HG03469 (cell line): ENCODE measurements around the gene SPECC1L.

Source experiments
- ATAC-seq: cut with Tn5 transposase; IDR thresholded peaks from one replicate; pipeline ENCODE4 v1.9.1; 2021; ENCODE audit warnings: mild to moderate bottlenecking, moderate library complexity, moderate number of reproducible peaks; ENCODE audit not compliant: unreplicated experiment

SPECC1L gene

DNA sequence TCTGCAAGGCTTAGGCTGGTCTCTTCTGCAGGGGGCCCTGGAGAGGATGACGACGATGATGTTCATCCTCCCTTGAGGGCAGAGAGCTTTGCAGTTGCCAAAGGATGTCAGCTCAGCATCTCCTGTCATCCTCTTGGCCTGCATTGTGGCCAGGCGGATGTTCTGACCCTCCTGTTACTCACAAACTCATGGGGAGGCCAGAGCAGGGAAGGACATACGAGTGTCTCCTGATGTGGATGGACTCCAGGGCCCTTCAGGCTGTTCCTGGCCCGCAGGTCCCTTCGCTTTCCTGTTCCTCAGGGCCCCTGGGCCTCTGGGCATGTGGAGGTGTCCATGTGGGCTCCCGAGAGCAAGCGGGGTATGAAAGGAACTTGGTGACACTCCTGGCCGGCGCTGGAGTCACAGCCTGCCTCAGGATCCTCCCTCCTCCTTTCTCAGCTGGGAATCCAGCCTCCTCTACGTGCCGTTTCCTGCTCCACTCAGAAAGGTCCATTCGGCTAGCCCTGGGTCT lies 165.3 kb downstream of the SPECC1L start:
- ATAC-seq, result no peak

DNA sequence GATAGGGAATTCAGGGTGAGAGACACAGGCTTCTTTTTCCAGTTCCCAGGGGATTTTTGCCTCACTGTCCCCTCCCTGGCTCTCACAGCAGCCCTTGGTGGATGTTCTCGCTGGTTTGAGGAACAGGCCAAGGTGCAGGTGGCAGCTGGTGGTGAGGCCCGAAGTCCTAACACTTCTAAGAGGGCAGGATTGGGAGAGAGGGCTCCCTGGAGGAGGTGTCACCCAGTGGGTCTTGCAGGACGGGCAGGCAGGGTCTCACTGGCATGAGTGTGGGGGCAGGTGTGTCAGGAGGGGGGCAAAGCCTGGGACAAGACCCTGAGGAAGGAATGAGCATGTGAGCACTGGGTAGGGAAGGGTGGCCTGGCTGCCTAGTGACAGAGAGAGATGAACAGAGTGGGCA lies 165.9 kb downstream of the SPECC1L start:
- ATAC-seq, result no peak

DNA sequence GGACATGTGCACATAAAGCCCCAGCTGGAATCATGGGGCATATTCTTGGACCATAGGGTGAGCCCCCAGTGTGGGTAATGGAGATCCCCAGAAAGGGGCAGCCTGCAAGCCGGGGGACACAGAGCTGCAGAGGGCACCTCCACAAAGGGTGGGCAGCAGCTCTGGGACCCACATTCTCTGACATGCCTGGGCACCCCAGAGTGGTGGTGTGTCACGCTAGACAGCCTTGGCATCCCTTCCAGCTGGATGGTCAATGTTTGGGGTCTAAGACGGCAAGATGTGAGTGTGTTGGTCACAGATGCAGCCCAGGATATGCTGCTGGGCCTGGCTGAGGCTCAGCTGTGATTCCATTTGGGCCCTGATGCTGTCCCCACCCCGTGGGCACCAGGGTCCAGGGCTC lies 166.5 kb downstream of the SPECC1L start:
- no peak for ATAC-seq

DNA sequence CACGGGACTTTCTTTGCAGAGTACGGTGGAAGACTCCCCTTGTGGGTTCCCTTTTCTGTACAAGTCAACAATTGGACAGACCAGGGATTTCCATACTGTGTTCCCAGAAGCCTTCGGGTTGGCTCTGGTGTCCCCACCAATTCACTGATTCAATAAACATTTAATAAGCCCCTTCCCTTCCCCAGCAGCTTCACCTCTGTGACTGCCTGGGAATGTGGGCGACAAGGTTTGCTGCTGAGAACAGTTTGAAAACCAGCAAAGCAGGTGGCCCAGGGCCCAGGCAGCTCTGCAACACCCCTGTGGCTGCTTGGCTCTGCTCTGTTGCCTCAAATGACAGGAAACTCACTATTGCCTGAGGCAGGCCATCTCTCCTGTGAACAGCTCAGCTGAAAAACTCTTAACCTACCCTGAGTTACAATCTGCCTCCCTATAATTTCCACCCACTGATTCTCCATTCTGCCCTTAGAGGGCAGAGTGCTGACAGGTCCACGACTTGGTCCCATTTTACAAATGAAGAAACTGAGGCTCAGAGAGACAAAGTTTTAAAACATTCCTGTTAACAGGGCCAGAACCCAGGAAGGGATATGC lies 167.2 kb downstream of the SPECC1L start:
- no peak for ATAC-seq

DNA sequence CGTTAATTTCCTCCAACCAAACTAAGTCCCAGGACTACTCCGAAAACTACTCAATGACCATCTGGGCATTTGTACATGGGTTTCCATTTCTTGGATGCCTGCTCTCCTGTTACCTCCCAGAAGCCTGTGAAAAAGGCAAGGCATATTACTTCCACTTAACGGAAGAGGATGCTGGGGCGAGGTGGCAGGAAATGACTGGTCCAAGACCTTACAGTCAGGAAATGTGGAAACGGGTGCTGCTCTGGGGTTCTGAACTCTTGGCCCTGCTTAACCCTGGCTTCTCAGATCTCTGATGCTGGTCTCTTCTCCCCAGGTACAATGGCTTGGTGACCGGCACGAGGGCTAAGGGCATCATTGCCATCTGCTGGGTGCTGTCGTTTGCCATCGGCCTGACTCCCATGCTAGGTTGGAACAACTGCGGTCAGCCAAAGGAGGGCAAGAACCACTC lies 169.7 kb downstream of the SPECC1L start:
- ATAC-seq, result no peak

DNA sequence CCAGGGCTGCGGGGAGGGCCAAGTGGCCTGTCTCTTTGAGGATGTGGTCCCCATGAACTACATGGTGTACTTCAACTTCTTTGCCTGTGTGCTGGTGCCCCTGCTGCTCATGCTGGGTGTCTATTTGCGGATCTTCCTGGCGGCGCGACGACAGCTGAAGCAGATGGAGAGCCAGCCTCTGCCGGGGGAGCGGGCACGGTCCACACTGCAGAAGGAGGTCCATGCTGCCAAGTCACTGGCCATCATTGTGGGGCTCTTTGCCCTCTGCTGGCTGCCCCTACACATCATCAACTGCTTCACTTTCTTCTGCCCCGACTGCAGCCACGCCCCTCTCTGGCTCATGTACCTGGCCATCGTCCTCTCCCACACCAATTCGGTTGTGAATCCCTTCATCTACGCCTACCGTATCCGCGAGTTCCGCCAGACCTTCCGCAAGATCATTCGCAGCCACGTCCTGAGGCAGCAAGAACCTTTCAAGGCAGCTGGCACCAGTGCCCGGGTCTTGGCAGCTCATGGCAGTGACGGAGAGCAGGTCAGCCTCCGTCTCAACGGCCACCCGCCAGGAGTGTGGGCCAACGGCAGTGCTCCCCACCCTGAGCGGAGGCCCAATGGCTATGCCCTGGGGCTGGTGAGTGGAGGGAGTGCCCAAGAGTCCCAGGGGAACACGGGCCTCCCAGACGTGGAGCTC lies 170.2 kb downstream of the SPECC1L start:
- ATAC-seq, result no peak

DNA sequence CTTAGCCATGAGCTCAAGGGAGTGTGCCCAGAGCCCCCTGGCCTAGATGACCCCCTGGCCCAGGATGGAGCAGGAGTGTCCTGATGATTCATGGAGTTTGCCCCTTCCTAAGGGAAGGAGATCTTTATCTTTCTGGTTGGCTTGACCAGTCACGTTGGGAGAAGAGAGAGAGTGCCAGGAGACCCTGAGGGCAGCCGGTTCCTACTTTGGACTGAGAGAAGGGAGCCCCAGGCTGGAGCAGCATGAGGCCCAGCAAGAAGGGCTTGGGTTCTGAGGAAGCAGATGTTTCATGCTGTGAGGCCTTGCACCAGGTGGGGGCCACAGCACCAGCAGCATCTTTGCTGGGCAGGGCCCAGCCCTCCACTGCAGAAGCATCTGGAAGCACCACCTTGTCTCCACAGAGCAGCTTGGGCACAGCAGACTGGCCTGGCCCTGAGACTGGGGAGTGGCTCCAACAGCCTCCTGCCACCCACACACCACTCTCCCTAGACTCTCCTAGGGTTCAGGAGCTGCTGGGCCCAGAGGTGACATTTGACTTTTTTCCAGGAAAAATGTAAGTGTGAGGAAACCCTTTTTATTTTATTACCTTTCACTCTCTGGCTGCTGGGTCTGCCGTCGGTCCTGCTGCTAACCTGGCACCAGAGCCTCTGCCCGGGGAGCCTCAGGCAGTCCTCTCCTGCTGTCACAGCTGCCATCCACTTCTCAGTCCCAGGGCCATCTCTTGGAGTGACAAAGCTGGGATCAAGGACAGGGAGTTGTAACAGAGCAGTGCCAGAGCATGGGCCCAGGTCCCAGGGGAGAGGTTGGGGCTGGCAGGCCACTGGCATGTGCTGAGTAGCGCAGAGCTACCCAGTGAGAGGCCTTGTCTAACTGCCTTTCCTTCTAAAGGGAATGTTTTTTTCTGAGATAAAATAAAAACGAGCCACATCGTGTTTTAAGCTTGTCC lies 171.0 kb downstream of the SPECC1L start:
- no peak for ATAC-seq

DNA sequence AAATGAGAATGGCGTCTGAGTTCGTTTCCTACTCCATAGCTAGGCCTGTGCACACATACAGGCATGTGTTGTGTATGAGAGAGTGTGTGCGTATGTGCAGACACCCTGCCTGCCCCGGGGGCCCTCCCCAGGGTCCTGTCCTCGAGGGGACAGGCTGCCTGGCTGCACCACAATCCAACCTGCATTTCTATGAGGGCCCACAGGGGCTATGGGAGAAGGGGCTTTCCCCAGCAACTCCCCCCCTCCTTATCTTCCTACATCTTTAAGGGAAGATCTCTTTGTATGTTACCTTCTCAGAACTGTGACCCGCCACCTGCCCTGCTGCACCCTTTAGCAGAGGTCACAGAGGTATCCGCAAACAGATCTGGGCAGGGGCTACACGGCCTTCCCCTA lies 171.7 kb downstream of the SPECC1L start:
- no peak for ATAC-seq

DNA sequence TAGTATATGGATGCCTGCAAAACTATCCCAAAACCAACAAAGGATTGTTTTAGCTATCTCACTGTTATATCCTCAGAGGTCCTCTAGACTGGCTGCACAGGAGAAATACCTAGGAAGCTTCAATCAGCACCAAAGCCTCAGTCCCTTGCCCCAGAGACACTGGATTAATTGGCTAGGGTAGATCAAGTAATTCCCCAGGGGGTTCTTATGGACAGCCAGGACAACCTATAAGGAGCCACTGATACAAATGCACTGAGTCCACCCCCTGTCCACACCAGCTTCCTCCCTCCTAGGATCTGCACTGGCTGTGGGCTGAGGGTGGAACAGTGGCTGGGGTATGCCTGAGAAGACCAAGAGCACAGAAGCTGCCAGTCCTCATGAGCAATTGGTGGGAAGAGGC lies 173.0 kb downstream of the SPECC1L start:
- ATAC-seq, result no peak

DNA sequence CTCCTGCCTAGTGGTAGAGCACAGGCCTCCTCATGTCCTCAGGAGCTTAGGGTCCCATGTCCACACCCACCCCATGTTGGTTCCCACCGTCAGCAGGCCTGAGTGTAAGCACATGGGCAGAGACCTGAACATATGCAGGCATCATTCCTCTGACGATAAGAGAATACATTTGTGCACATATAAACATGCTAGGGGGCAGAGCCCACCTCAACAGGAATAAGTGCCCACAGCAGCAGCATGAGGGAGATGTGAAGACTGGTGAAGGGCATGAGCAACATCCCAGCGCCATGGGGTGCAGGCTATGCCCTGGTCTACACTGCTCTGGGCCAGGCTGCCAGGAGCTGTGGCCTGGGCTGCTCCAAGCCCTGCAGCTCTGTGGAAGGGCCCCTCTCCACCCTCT lies 173.6 kb downstream of the SPECC1L start:
- no peak for ATAC-seq

DNA sequence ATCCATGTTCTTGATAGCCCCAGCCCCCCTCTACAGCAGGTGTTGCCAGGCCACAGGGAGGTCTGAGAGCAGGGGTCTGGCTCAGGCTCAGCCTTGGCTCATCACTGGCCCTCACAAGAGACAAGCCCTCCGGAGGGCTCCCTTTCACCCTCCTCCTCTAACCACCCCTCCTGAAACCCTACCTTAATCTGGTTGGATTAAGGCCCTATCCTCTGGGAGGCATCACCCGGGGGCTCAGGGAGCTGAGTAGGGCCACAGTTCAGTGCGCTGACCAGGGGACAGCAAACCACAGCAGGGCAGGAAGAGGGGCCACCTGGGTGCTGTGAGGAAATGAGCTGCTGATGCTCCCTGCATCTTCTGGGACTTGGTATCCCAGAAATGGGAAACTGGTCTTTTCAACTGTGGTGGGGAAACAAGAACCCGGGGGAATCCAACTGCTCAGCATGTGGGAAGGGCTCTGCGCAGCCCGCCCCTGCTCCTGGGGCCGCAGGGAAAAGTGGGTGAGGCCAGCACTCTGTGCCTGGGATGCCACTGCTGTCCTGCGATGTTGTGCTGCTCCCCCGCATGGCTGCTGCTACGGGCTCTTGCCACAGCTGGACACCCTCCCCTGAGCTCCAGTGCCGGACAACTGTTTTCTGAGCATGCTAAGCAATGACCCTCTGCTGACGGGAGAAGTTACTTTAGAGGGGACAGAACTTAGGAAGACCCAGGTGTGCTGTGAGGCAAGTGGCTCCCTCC lies 174.3 kb downstream of the SPECC1L start:
- no peak for ATAC-seq

DNA sequence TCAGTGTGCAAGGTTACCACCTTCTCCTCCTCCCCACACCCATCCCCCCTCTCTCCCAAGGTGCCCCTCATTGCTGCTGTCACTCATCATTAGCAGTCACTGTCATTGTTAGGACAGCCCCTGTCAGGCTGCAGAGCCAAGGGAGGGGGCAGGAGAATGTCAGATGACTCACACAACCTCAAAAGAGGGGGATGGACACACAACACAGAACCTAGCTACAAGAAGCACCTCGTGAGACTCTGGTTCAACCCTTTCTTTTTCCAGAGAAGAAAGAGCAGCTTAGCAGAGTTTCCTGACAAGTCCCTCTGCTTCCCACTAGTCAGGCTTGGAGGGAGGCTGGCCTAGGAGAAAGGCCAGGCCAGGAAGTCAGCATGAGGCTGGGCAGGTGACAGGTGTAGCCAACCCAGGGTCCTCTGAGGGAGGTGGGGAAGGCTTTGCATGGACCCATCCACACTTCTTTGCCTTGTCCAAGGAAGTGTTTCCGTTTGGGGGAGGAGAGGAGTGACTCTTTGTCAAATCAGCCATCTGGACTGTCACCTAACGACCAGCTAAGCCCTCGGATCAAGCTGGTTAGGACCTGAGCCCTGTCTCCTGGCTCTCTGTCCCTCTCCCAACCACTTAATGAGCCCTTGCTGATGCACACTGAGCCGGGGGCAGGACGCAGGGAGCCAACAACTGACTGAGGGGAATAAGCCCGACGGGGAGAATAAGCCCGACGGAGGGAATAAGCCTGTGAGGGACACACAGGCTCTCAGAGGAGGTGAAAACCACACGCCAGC lies 175.0 kb downstream of the SPECC1L start:
- no peak for ATAC-seq

DNA sequence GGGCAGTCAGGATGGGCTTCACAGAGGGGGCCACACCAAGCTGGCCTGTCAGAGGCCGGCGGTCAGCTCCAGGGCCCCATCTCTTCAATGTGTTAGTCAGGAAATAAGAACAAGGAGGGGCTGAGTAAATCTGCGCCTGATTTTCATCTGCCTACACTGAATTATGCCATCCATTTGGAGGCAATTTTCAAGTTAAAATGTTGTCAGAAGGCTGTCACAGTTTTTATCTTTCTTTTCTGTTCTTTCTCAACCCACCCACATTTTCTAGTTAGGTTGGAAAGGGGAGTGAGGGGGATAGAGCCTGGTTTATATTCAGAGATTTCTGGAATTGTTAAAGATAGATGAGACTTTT lies 175.6 kb downstream of the SPECC1L start:
- no peak for ATAC-seq

DNA sequence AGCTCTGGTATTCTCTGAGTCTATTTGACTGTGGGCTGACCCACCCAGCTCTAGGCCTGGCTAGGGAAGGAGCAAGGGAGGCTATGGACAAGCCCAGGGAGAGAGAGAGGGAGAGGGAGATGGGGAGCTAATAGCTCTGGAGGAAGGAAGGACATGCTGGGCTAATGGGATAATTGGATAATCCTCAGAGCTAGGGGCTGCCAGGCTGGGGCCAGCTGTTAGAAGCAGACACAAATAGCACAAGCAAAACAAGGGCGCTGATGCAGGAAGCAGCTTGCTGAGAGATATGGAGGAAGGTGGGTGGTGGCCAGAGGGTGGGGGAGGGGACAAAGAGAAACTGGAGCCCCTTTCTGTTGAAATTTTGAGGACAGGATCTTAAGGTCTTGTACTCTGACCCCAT lies 180.0 kb downstream of the SPECC1L start:
- ATAC-seq, result no peak

DNA sequence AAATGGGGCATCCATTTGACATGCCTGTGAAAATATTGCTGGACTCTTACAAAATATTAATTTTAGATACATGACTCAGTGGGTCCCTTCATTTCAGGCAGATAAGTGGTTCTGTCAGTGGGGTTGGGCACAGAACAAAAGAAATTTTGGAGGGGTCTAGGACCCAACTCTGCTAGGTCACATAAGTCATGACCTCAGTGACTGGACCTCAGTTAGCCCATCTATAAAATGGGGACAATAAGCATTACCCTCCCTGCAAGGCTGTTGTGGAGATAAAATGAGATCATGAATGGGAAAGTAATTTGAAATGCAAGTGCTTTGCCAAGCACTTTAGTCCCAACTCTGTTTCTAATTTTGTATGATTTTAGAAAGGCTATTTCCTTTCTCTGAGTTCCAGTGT lies 180.5 kb downstream of the SPECC1L start:
- ATAC-seq, result no peak

DNA sequence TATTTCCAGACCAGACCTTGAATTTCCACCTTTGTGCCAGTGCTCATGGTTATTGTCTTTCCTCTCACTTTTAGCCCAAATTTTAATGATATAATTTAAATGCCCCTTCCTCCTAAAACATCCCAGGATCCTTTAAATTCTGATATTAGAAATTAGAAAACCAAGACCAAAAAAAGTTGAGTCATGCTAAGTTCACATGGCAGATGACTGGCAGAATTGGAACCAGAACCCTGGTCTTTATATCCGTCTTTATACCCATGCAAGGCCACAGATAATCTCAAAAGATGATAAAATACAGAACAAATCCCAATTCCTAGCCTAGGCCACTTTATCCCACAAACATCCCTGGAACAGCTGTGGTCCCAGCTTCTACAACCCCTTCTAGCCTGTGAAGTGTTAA lies 183.2 kb downstream of the SPECC1L start:
- no peak for ATAC-seq

DNA sequence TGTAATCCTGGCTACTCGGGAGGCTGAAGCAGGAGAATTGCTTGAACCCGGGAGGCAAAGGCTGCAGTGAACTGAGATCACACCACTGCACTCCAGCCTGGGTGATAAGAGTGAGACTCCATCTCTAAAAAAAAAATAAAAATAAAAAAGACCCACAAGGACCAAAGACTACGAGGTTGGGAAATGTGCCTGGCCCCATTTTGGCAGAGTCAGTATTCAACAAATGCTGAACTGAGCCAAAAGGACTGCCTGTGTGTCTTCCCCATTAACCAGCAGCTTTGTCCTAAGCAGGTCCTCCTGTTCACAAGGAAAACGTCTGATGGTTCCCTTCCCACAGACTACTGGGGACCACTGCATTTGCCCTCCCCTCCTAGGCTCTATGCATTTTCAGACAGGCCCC lies 184.4 kb downstream of the SPECC1L start:
- ATAC-seq, result no peak

DNA sequence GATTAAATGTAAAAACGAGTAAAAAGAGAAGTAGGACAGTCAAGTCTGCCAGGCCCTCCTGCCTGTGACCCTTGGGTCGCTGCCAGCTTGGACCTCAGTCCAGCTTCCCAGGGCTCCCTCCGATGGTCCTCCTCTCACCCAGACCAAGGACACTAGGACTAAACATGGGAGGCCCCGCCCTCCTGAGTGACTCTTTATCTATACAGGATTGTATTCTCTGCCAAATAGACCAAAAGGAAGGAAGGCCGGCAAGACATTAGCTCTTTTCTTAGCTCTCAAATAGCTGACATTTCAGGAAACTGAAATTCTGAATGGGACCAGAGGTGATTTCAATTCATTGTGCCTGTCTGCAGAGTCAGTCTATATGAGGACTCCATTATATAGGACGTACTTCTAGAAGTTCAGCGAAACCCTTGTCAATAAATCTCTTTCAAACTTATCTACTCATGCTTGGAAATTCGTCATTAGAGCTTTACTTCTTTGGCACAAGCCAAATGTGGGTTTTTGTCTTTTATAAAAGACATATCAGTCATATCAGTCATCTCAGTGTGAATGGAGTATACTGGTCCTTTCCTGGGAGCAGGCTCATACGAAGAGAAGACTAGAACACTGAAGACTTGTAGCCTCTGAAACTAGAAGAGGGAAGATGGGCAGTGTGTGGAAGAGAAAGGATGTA lies 185.3 kb downstream of the SPECC1L start:
- ATAC-seq, result no peak

DNA sequence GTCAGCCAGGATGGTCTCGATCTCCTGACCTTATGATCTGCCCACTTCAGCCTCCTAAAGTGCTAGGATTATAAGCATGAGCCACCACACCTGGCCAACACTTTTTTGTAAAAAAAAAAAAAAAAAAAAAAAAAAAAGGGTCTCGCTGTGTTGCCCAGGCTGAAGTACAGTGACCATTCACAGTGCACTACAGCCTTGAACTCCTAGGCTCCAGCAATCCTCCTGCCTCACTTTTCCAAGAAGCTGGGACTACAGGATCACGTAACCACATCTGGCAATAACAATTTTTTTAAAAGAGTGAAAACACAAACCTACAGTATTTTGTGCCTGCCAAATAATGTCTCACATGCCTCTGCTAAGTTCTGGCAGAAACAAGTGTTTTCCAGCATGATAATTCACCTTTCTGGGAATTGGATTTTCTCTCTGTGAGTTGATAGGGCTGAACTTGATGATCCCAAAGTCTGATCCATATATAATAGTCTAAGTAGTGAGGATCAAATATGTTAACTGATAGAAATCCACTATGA lies 187.3 kb downstream of the SPECC1L start:
- ATAC-seq, result no peak
